ENCODE measurements around the gene LMAN2L.

The LMAN2L gene

DNA sequence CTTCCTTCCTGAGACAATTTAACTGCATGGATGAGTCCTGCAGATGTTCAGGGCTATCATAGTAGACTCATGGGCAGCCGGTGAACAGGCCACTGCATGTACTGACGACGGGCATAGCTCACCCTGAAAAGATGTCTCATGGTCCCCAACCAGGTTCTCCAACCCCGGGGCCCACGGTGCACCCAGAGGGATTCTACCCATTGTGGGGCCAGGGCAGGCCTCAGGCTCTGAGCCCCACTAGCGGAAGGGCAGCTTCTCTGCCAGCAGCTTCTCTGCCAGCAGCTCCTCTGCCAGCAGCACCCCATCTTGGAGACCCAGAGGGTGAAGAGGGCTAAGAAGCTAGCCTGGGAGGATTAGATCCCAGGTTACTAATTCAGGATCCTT lies 17.6 kb upstream of the LMAN2L start:
- DNase-seq (ENCODE audit: insufficient read length) = no peak
- no peak for FAIRE-seq

GRCh38 chr2:96756788-96757476 lies 17.1 kb upstream of the LMAN2L start:
- DNase-seq (ENCODE audit: insufficient read length) (no peak), FAIRE-seq (no peak)
- TF ChIP-seq POLR2AphosphoS5 (IDR thresholded peaks at IDR 0.05; ENCODE audit: low read depth, low read length) (no peak), TAF1 (IDR thresholded peaks at IDR 0.05; ENCODE audit: borderline replicate concordance, low read depth, low read length) (no peak), POLR2A (IDR thresholded peaks at IDR 0.05; ENCODE audit: low read depth, low read length) (no peak)

More for the DNA sequence above, 17.6 kb upstream of the LMAN2L start:
- TF ChIP-seq POLR2A (IDR thresholded peaks at IDR 0.05; ENCODE audit: low read depth, low read length) = no peak
- TF ChIP-seq TAF1 (IDR thresholded peaks at IDR 0.05; ENCODE audit: borderline replicate concordance, low read depth, low read length) = no peak
- TF ChIP-seq POLR2AphosphoS5 (IDR thresholded peaks at IDR 0.05; ENCODE audit: low read depth, low read length) = no peak

GRCh38 chr2:96754317-96754716 lies 14.5 kb upstream of the LMAN2L start:
- FAIRE-seq (no peak), DNase-seq (ENCODE audit: insufficient read length) (no peak)
- TF ChIP-seq TAF1 (IDR thresholded peaks at IDR 0.05; ENCODE audit: borderline replicate concordance, low read depth, low read length) (no peak), POLR2A (IDR thresholded peaks at IDR 0.05; ENCODE audit: low read depth, low read length) (no peak), POLR2AphosphoS5 (IDR thresholded peaks at IDR 0.05; ENCODE audit: low read depth, low read length) (no peak)

DNA sequence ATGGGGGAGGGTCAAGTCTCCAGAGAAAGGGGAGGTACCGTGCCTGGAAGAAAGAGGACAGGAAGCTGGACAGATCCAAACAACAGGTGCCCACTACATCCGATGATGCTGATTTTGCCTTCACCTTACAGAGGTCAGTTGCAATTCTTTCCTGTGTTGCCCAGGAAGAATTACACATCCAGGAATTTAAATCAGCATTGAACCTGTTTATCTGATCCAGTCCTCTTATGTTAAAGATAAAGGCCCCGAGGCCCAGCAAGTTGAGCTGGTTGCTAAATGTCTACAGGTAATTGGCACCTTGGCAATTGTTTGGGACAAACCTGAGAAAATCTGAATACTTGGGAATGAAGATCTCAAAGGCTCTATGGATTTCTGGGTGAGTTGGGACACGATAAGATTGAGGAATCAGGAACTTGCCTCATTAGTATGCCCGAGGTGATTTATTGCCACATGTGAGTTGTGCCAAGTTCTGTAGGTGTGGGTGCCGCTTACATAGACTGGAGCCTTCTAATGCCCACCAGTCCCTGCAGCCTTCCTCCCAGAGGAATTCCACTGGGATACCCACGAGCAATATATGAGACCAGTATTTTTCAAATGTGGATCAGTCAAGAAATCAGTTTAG lies 13.9 kb upstream of the LMAN2L start:
- no peak for FAIRE-seq
- no peak for TF ChIP-seq POLR2AphosphoS5 (IDR thresholded peaks at IDR 0.05; ENCODE audit: low read depth, low read length)
- no peak for TF ChIP-seq TAF1 (IDR thresholded peaks at IDR 0.05; ENCODE audit: borderline replicate concordance, low read depth, low read length)
- TF ChIP-seq POLR2A (IDR thresholded peaks at IDR 0.05; ENCODE audit: low read depth, low read length) = no peak
- DNase-seq (ENCODE audit: insufficient read length) = no peak

GRCh38 chr2:96751800-96752199 lies 11.9 kb upstream of the LMAN2L start:
- no peak for DNase-seq (ENCODE audit: insufficient read length)

GRCh38 chr2:96747061-96747617 lies 7.3 kb upstream of the LMAN2L start:
- FAIRE-seq (no peak), DNase-seq (ENCODE audit: insufficient read length) (no peak)
- no peak for TF ChIP-seq TAF1 (IDR thresholded peaks at IDR 0.05; ENCODE audit: borderline replicate concordance, low read depth, low read length)
- TF ChIP-seq POLR2AphosphoS5 (IDR thresholded peaks at IDR 0.05; ENCODE audit: low read depth, low read length) = no peak
- no peak for TF ChIP-seq POLR2A (IDR thresholded peaks at IDR 0.05; ENCODE audit: low read depth, low read length)

More at GRCh38 chr2:96751800-96752199, 11.9 kb upstream of the LMAN2L start:
- TF ChIP-seq POLR2AphosphoS5 (IDR thresholded peaks at IDR 0.05; ENCODE audit: low read depth, low read length) (no peak), TAF1 (IDR thresholded peaks at IDR 0.05; ENCODE audit: borderline replicate concordance, low read depth, low read length) (no peak), POLR2A (IDR thresholded peaks at IDR 0.05; ENCODE audit: low read depth, low read length) (no peak)
- FAIRE-seq = no peak

GRCh38 chr2:96739076-96739632 lies 710 bp downstream of the LMAN2L start:
- TF ChIP-seq POLR2AphosphoS5 (IDR thresholded peaks at IDR 0.05; ENCODE audit: low read depth, low read length) (no peak), POLR2A (IDR thresholded peaks at IDR 0.05; ENCODE audit: low read depth, low read length) (no peak), TAF1 (IDR thresholded peaks at IDR 0.05; ENCODE audit: borderline replicate concordance, low read depth, low read length) (no peak)
- FAIRE-seq (no peak), DNase-seq (ENCODE audit: insufficient read length) (no peak)

DNA sequence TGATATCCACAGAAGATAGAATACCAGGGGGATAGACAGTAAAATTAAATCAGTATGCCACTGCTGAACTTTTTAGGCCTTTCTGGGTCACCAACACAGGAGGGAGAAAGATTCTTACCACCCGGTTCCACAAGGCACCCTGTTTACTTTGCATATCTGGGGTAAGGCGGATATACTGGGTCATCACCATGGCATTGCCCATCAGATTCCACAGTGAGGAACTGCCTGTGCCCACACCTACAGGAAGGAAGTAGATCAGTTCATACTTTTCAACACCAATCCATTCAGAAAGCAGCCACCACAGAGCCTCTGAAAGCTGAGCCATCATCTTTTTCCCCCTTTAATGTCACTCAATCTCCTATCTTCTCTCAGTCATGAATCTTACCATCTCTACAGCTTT lies 2.0 kb downstream of the LMAN2L start:
- no peak for TF ChIP-seq POLR2A (IDR thresholded peaks at IDR 0.05; ENCODE audit: low read depth, low read length)
- no peak for TF ChIP-seq POLR2AphosphoS5 (IDR thresholded peaks at IDR 0.05; ENCODE audit: low read depth, low read length)
- TF ChIP-seq TAF1 (IDR thresholded peaks at IDR 0.05; ENCODE audit: borderline replicate concordance, low read depth, low read length) = no peak
- FAIRE-seq = no peak

GRCh38 chr2:96737251-96737650 lies 2.6 kb downstream of the LMAN2L start:
- no peak for TF ChIP-seq TAF1 (IDR thresholded peaks at IDR 0.05; ENCODE audit: borderline replicate concordance, low read depth, low read length)
- no peak for TF ChIP-seq POLR2AphosphoS5 (IDR thresholded peaks at IDR 0.05; ENCODE audit: low read depth, low read length)
- no peak for TF ChIP-seq POLR2A (IDR thresholded peaks at IDR 0.05; ENCODE audit: low read depth, low read length)
- DNase-seq (ENCODE audit: insufficient read length) (no peak), FAIRE-seq (no peak)

More for the DNA sequence above, 2.0 kb downstream of the LMAN2L start:
- no peak for DNase-seq (ENCODE audit: insufficient read length)

DNA sequence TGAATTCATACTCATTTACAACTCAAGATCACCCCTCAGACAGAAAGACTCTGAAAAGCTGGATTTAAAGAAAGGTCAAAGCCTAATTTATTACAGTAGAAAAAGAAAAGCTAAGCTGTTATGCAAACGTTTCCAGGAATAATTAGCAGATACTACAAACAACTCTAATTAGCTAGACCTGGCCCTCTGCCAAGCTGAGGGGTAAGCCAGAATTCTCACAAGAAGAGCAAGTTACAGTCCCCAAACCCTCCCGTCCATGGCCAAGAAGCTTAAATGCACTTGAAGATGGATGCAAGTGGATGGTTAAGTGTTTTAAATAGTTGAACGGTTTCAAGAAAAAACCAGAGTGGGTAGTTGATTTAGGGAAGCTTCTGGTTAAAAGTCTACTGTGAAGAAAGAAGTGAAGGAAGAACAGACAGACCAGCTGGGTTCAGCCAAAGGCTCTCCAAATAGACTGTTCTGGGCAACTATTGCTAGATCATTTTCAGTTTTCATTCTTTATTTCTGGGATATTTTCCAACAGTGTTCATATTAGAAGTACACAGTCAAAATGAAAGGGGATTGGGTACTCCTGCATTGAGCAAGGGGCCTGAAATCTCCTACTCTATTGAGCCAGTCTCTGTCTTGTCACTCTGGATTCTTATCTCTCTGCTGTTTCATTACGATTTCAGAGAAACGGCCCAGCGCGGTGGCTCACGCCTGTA lies 4.8 kb downstream of the LMAN2L start:
- no peak for TF ChIP-seq POLR2AphosphoS5 (IDR thresholded peaks at IDR 0.05; ENCODE audit: low read depth, low read length)
- no peak for TF ChIP-seq POLR2A (IDR thresholded peaks at IDR 0.05; ENCODE audit: low read depth, low read length)
- no peak for TF ChIP-seq TAF1 (IDR thresholded peaks at IDR 0.05; ENCODE audit: borderline replicate concordance, low read depth, low read length)
- DNase-seq (ENCODE audit: insufficient read length) (no peak), FAIRE-seq (no peak)

- FAIRE-seq (no peak), DNase-seq (ENCODE audit: insufficient read length) (no peak)
- TF ChIP-seq POLR2A (IDR thresholded peaks at IDR 0.05; ENCODE audit: low read depth, low read length) (no peak), POLR2AphosphoS5 (IDR thresholded peaks at IDR 0.05; ENCODE audit: low read depth, low read length) (no peak), TAF1 (IDR thresholded peaks at IDR 0.05; ENCODE audit: borderline replicate concordance, low read depth, low read length) (no peak)
These were observed 5.9 kb downstream of the LMAN2L start for GRCh38 chr2:96733931-96734330.

Measured in GM12892 (cell line).